Measurements from ENCODE around the gene GRIA1.

GRIA1 gene

DNA sequence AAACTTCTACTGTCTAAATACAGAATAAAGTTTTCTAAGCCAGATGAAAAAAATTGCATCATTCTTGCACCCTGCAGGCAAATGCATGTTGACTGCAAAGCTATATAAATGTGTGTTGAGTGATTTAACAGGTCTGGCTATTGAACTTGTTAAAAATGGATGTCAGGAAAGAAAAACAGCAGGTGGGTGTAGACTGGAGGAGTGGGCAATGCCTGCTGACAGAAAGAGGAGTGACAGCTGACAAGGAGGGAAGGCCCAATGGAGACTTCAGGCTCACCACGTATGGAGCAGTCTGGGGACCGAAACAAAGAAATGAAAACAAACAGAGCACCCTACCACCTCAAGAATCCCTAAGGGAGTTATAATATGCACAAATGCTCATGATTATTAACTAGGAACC, 127.8 kb downstream of the GRIA1 start:
- DNase-seq = peak in 1 of 3 experiments; percentile 10

GRCh38 chr5:153618867-153619266, 128.4 kb downstream of the GRIA1 start:
- DNase-seq = no peak

GRCh38 chr5:153619771-153620170, 129.3 kb downstream of the GRIA1 start:
- no peak for DNase-seq

DNA sequence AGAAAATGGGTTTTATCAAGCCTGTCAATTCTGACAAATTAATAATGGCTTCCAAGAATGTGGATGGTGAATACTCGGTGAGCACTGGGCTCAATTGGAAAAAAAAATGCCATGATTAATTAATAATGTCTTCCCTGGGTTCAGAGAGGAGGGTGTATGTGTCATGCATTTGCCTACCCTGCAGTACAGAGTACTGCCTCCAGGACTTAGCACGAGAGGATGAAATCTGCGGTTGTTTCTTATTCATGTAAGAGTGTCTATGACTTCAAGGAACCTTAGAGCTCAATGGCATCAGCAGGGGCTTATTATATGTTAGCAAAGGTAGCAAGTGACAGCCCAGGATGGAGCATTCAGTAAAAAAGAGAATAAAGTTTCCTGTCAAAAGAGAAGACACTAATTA, 132.7 kb downstream of the GRIA1 start:
- no peak for DNase-seq

GRCh38 chr5:153623751-153624450, 133.4 kb downstream of the GRIA1 start:
- DNase-seq = no peak

GRCh38 chr5:153624451-153624765, 133.9 kb downstream of the GRIA1 start:
- no peak for DNase-seq

GRCh38 chr5:153625826-153626354, 135.4 kb downstream of the GRIA1 start:
- no peak for DNase-seq

DNA sequence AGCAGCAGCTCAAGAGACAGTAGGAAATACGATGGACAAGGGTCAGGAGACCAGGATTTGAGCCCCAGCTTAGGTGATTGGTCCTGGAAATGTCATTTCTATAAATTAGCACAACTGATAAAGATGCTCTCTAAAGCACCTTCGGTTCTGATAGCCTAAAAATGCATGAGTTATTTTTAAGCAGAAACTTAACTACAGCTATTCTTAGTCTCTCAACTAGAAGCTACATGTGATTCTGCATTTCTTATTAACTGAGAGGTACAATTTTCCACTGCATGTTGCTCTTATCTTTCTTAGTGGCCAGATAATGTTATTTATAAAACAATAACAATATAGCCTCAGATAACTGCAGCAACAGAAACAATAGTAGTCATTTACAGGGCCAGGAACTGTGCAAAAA, 136.4 kb downstream of the GRIA1 start:
- no peak for DNase-seq

DNA sequence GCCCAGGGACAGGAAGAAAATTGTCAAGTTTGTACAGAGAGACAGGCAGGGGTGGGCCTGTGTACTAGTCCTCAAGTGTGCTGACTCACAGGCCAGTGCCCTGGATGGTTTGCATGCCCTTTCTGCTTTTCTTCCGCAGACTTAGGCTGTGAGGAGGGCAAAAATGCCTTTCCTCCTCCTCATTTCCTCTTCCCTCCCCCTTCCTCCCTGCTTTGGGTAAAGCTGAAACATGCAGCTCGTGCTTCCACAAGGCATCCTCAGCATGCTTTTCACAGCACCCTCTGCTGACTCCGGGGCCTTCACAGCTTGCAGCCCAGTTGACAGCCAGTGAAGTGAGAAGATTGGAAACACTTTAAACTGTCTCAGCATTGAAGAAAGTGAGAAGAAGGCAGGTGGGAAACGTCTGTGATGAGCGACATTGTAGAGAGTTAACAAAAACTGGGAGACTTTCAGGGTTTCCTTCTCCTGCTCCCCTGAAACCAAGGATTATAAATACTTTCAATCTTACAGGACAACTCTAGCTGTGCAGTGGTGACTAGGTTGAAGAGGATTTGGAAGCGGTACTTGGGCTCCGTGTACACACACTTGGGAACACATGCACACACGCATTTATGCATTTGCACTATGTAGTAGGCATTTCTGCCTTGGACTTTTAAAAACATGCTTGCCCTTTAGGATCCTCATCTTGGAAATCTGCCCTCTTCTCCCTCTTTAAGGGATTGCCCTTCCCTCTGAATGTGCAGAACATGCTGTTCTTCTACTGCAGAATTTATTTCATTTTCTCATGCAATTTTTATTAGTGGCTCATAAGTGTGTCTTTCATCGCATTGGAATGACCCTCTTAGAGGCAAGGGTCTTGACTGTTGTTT, 138.8 kb downstream of the GRIA1 start:
- no peak for DNase-seq

GRCh38 chr5:153630546-153630945, 140.1 kb downstream of the GRIA1 start:
- no peak for DNase-seq

GRCh38 chr5:153632748-153633290, 142.3 kb downstream of the GRIA1 start:
- no peak for DNase-seq

DNA sequence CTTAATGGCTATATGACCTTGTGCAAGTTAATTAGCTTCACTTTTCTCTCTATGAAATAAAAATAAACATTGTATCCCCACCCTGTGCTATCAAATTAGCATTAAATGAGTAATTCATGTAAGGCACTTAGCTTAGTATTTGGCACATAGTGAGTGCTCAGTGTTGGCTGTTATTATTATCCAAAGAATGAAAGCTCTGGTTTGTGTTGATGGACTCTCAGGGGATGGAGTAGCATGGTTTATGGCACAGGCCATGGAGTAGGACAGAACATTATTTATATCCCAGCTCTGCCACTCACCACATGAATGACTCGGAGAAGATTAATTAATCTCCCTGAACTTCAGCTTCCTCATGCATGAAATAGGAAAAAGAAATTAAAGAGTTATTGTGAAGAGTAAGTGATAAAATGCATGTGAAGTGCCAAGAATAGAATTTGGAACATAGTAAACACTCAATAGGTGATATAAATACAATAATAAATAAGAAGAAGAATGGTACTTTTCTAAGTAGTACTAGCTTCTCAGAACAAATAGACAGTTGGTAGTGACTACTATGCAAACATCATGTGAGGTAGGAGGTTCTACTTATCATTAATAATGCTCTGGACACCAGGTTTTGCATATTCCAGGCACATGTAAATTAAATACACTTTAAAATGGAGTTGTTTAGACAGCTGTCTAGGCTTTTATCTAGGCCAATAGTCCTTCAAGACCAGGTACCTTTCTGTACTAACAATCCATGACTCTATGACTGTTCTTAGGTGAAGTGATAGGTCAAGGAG, 146.4 kb downstream of the GRIA1 start:
- DNase-seq = peak in 1 of 3 experiments; percentile 2

- DNase-seq = no peak
Measured at GRCh38 chr5:153640293-153640692, 149.8 kb downstream of the GRIA1 start.

DNA sequence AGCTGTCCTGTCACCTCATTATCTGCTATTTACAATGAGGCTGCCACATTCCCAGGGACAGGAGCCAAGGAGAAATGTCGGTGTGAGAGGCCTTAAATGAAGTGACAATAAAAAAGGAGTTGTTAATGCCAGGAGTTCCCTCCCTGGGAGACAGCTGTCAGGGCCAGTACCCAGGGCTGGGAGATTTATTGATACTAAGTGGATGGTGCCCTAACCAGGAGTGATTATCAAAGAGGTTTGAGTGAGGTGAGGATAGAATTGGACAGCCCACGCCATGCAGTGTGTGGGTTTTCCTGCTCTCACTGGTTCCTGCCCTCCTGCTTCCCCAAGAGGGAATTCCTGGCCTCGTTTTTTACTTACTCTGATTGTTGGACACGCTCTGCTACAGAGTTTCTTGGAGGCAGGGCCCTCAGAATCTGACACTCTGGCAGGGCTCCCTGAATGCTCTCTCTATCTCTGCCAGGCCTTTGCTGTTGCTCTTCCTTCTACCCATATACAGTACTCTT, 150.8 kb downstream of the GRIA1 start:
- peak; percentile 2 to 35 (median 32) for DNase-seq

- DNase-seq = no peak
Measured at GRCh38 chr5:153654504-153655200, 164.2 kb downstream of the GRIA1 start.

DNA sequence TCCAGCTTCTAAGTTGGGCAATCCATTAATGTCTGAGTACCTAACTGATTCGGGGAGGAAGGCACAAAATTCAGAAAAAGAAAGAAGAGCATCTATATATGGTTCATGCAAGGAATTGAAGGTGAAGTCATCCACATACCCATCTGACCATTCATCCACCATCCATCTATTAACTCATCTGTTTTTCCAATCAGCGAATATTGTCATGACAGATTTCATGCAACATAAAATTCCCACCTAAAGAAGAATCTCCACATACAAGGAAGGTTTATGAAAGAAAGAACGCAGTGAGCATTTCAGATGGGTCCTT, 164.7 kb downstream of the GRIA1 start:
- no peak for DNase-seq

GRCh38 chr5:153658149-153658548, 167.7 kb downstream of the GRIA1 start:
- peak in 2 of 3 experiments; percentile 21 to 66 for DNase-seq

GRCh38 chr5:153658606-153659005, 168.1 kb downstream of the GRIA1 start:
- no peak for DNase-seq

- DNase-seq = no peak
Measured at GRCh38 chr5:153659039-153659736, 168.7 kb downstream of the GRIA1 start.

DNA sequence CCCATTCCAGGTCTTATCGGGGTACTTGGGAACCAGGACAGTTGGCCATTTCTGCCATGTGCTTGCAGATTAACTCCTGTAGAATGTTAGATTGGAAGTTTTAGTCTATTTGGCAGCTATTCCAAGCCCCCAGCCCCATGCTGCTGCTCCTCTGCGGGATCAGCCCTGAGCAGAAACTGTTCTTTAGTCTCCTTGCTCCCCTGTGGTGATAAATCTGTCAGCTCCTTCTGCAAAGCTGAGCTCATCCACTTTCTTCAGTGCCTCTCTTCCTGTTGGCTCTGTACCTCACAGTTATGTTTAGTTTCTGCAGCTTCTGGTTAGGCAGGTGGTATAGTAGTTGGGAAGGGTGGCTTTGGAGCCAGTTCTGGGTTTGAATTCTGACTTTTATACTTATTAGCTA, 170.4 kb downstream of the GRIA1 start:
- no peak for DNase-seq

DNA sequence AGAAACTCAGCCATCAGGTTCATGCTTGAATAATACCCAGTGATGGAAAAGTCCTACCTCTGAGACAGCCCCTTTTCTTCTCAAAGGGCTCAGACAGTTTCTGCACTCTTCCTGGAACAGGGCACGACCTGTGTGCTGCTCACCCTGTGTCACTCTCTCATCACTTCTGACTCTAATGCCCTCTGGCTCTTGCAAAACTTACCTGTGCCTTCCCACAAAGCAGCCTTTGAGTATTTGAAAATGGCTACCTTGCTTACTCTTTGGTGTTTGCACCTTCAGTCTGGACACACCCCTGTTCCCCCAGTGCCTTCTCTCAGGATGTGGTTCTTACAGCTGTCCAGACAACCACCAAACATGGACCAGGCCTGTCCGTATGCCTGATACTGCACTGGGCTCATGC, 171.4 kb downstream of the GRIA1 start:
- DNase-seq = no peak

DNA sequence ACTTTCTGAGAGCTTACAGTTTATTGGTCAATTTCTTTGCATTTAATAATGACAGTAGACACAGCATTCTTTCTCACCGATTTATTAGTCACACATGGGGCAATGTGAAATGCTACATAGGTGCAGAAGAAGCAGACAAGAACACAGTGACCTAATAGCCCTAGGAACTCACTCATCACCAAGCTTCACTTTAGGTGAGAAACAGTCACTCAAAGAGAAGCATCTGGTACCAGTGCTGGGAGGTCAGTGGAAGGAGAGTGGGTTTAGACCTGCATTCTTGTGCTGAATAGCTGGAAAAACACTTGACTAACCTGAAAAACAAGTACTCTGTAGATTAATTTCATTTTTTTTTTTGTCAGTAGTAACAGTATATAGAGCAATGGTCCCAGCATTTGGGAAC, 179.6 kb downstream of the GRIA1 start:
- no peak for DNase-seq

Measured in NCI-H1417 (cell line).